Right lobe of liver (tissue), 4 donors: Measurements from ENCODE around the gene GP5.

Source experiments
- CTCF ChIP-seq, 4 donors: fragments of 200-600 bp in 3 of 4; fragments of 450-650 bp in 1 of 4; IDR thresholded peaks; one replicate each; pipeline versions ENCODE4 v1.5.1 to v1.8.0; 2016 to 2022; ENCODE audit warnings: antibody characterized with exemption in 4 of 4, mild to moderate bottlenecking in 2 of 4
- POLR2A ChIP-seq: fragments of 450-650 bp; IDR thresholded peaks from one replicate; pipeline ENCODE4 v1.6.1; 2017; ENCODE audit warnings: antibody characterized with exemption, mild to moderate bottlenecking
- donor health status: DM: no; HTN: no; CAD: no.
- donor health status: DM: no; HTN: no; CAD: no.
- donor health status: DM: no; HTN: yes; CAD: no.

GRCh38 chr3:194431554-194431953, 32.5 kb upstream of the GP5 start:
- no peak for TF ChIP-seq CTCF (IDR thresholded peaks at IDR 0.05)
- TF ChIP-seq POLR2A: no peak
